Measurements from ENCODE around the gene DUOXA2. TPM values are rescaled to one million over a fixed set of nuclear protein-coding genes. Genes with fewer than 3 reads are reported as not detected.

Gene DUOXA2
- total and polyA plus RNA-seq, 2 donors from 2014 or later = 0.37 TPM; not detected in 1

- H3K36me3 ChIP-seq (ENCODE audit: control insufficient read depth in 2 of 3, insufficient read depth in 3 of 3, low read length in 3 of 3) = no peaks in the 10 kb centered on the region
- H3K9me3 ChIP-seq (ENCODE audit: control insufficient read depth in 2 of 3, insufficient read depth in 1 of 3, low read length in 3 of 3) = no peaks in the 10 kb centered on the region
- TF ChIP-seq CTCF (IDR thresholded peaks at IDR 0.05; ENCODE audit: borderline replicate concordance, extremely low read depth, insufficient read depth) = no peak
- peaks cover 53% of the 10 kb centered on the region for H3K27me3 ChIP-seq (ENCODE audit: control insufficient read depth, insufficient read depth, low read length)
- peaks cover 0 to 25% (median 0%) of the 10 kb centered on the region in 3 donors for H3K4me1 ChIP-seq (ENCODE audit: control insufficient read depth in 2 of 3, insufficient read depth in 2 of 3, low read depth in 1 of 3, low read length in 3 of 3)
- intact Hi-C loops (cut with DNase I) = no loop called here
- DNase-seq (no peak), FAIRE-seq (no peak)
- no peak overlapping the region for H3K27ac ChIP-seq (ENCODE audit: low read depth in 2 of 2, low read length in 2 of 2)
- no peak overlapping the region for H3K9ac ChIP-seq (ENCODE audit: low read length in 3 of 3)
- no peak overlapping the region for H3K4me3 ChIP-seq (ENCODE audit: low read length in 3 of 3)
Measured at GRCh38 chr15:45111390-45112142, 2.6 kb upstream of the DUOXA2 start.

- Histone ChIP-seq H3K4me1 (ENCODE audit: control insufficient read depth in 2 of 3, insufficient read depth in 2 of 3, low read depth in 1 of 3, low read length in 3 of 3) (peaks cover 0 to 30% (median 0%) of the 10 kb centered on the region in 3 donors), H3K4me3 (ENCODE audit: low read length in 3 of 3) (no peak overlapping the region), H3K27me3 (ENCODE audit: control insufficient read depth, insufficient read depth, low read length) (peaks cover 59% of the 10 kb centered on the region), H3K9ac (ENCODE audit: low read length in 3 of 3) (no peak overlapping the region), H3K9me3 (ENCODE audit: control insufficient read depth in 2 of 3, insufficient read depth in 1 of 3, low read length in 3 of 3) (no peaks in the 10 kb centered on the region), H3K27ac (ENCODE audit: low read depth in 2 of 2, low read length in 2 of 2) (no peak overlapping the region), H3K36me3 (ENCODE audit: control insufficient read depth in 2 of 3, insufficient read depth in 3 of 3, low read length in 3 of 3) (no peaks in the 10 kb centered on the region)
- DNase-seq (peak in 1 of 5 donors; percentile 28), FAIRE-seq (no peak)
- no peak for TF ChIP-seq CTCF (IDR thresholded peaks at IDR 0.05; ENCODE audit: borderline replicate concordance, extremely low read depth, insufficient read depth)
- intact Hi-C loops (cut with DNase I) = no loop called here
Measured at GRCh38 chr15:45112143-45112590, 2.0 kb upstream of the DUOXA2 start.

GRCh38 chr15:45112591-45113379 is 1.3 kb upstream of the DUOXA2 start:
- TF ChIP-seq CTCF (IDR thresholded peaks at IDR 0.05; ENCODE audit: borderline replicate concordance, extremely low read depth, insufficient read depth) = no peak
- H3K36me3 ChIP-seq (ENCODE audit: control insufficient read depth in 2 of 3, insufficient read depth in 3 of 3, low read length in 3 of 3) = no peaks in the 10 kb centered on the region
- FAIRE-seq (no peak), DNase-seq (peak in 1 of 5 donors; percentile 75)
- intact Hi-C loops (cut with DNase I) = no loop called here
- H3K9ac ChIP-seq (ENCODE audit: low read length in 3 of 3) = no peak overlapping the region
- peaks cover 0 to 34% (median 0%) of the 10 kb centered on the region in 3 donors for H3K4me1 ChIP-seq (ENCODE audit: control insufficient read depth in 2 of 3, insufficient read depth in 2 of 3, low read depth in 1 of 3, low read length in 3 of 3)
- peaks cover 65% of the 10 kb centered on the region for H3K27me3 ChIP-seq (ENCODE audit: control insufficient read depth, insufficient read depth, low read length)
- no peak overlapping the region for H3K4me3 ChIP-seq (ENCODE audit: low read length in 3 of 3)
- H3K27ac ChIP-seq (ENCODE audit: low read depth in 2 of 2, low read length in 2 of 2) = no peak overlapping the region
- no peaks in the 10 kb centered on the region for H3K9me3 ChIP-seq (ENCODE audit: control insufficient read depth in 2 of 3, insufficient read depth in 1 of 3, low read length in 3 of 3)
